Glutamatergic neuron (in vitro differentiated cells): ENCODE results near the gene PPP1R15A. TPM values are rescaled to one million over a fixed set of nuclear protein-coding genes. Genes with fewer than 3 reads are reported as not detected.

ENCODE experiments used
- DNase-seq: peaks from one replicate; pipeline ENCODE4 v3.0.0; 2022
- H3K27ac Mint-ChIP-seq: one replicate; pipeline ENCODE4 v1.8.0; 2020; ENCODE audit warnings: mild to moderate bottlenecking, mixed read lengths, inconsistent platforms; ENCODE audit not compliant: unreplicated experiment
- H3K27me3 Mint-ChIP-seq: one replicate; pipeline ENCODE4 v1.8.0; 2020; ENCODE audit warnings: mild to moderate bottlenecking, moderate library complexity, mixed read lengths, inconsistent platforms; ENCODE audit not compliant: unreplicated experiment
- H3K36me3 Mint-ChIP-seq: one replicate; pipeline ENCODE4 v1.8.0; 2020; ENCODE audit warnings: mild to moderate bottlenecking, mixed read lengths, inconsistent platforms; ENCODE audit not compliant: unreplicated experiment
- H3K4me1 Mint-ChIP-seq: one replicate; pipeline ENCODE4 v1.8.0; 2020; ENCODE audit warnings: mild to moderate bottlenecking, low read depth, mixed read lengths, inconsistent platforms; ENCODE audit not compliant: unreplicated experiment
- H3K4me3 Mint-ChIP-seq: one replicate; pipeline ENCODE4 v1.8.0; 2020; ENCODE audit warnings: mild to moderate bottlenecking, mixed read lengths, inconsistent platforms; ENCODE audit not compliant: unreplicated experiment
- H3K9me3 Mint-ChIP-seq: one replicate; pipeline ENCODE4 v1.8.0; 2020; ENCODE audit warnings: mild to moderate bottlenecking, moderate library complexity, mixed read lengths, inconsistent platforms; ENCODE audit not compliant: unreplicated experiment
- CTCF ChIP-seq: fragments of 200-600 bp; sonication (generic); IDR thresholded peaks from one replicate; pipeline ENCODE4 v1.5.0; 2021; ENCODE audit not compliant: partially characterized antibody, unreplicated experiment
- long read RNA-seq: library from polyadenylated mRNA; unstranded; transcript quantifications from one replicate; pipeline ENCODE4 v2.0.0, GENCODE V29; 2020; ENCODE audit not compliant: unreplicated experiment
- total RNA-seq: library from RNA; stranded (reverse); fragmentation: NEBNext Ultra II Directional; extraction: Animal tissue kit (Norgen Biotek cat#: 25700); gene quantifications from one replicate; pipeline ENCODE4 v1.2.1, GENCODE V29; 2021; ENCODE audit not compliant: unreplicated experiment

PPP1R15A gene
- 106 TPM for total RNA-seq
- long read RNA-seq, transcript PPP1R15A-201 (3 exons, 2,378 nt), result major isoform, 212 of 226 reads
- long read RNA-seq, partial matches to known transcripts, result 12 of 226 reads
- long read RNA-seq, other reads (novel, unspliced or antisense), result 2 of 226 reads

GRCh38 chr19:48872182-48872883 lies at the start of gene PPP1R15A:
TSS of gene PPP1R15A (plus strand) at chr19:48872421. CDS start at chr19:48873234, 813 bp downstream.
- Mint-ChIP-seq H3K4me3 (peak within 1 kb of the TSS; percentile 99), H3K4me1 (peaks cover 24% of the 10 kb centered on the region), H3K27ac (peak within 1 kb of the TSS; percentile 100), H3K9me3 (peaks cover 28% of the 10 kb centered on the region), H3K36me3 (peaks cover 19% of the 10 kb centered on the region), H3K27me3 (peaks cover 13% of the 10 kb centered on the region)
- peak; percentile 98 for DNase-seq
- TF ChIP-seq CTCF, result peak; percentile 23

- Mint-ChIP-seq H3K4me3 (no peak overlapping the region), H3K27me3 (peaks cover 9% of the 10 kb centered on the region), H3K36me3 (no peaks in the 10 kb centered on the region)
Observed at GRCh38 chr19:48822514-48822913, 49.7 kb upstream of the PPP1R15A start.

GRCh38 chr19:48826606-48827020 lies 45.6 kb upstream of the PPP1R15A start:
- peak; percentile 13 for TF ChIP-seq CTCF
- H3K27ac Mint-ChIP-seq, result no peak overlapping the region
- peaks cover 2% of the 10 kb centered on the region for H3K27me3 Mint-ChIP-seq
- no peaks in the 10 kb centered on the region for H3K4me1 Mint-ChIP-seq
- no peak overlapping the region for H3K4me3 Mint-ChIP-seq
- H3K9me3 Mint-ChIP-seq, result peaks cover 3% of the 10 kb centered on the region
- H3K36me3 Mint-ChIP-seq, result no peaks in the 10 kb centered on the region
- peak; percentile 31 for DNase-seq

More at GRCh38 chr19:48822514-48822913, 49.7 kb upstream of the PPP1R15A start:
- no peak overlapping the region for H3K27ac Mint-ChIP-seq
- no peak for DNase-seq
- H3K9me3 Mint-ChIP-seq, result no peaks in the 10 kb centered on the region
- no peak for TF ChIP-seq CTCF
- H3K4me1 Mint-ChIP-seq, result no peaks in the 10 kb centered on the region

- TF ChIP-seq CTCF, result no peak
- H3K4me1 Mint-ChIP-seq, result peaks cover 2% of the 10 kb centered on the region
- no peak overlapping the region for H3K4me3 Mint-ChIP-seq
- H3K9me3 Mint-ChIP-seq, result peaks cover 5% of the 10 kb centered on the region
- H3K36me3 Mint-ChIP-seq, result peaks cover 4% of the 10 kb centered on the region
- no peak overlapping the region for H3K27ac Mint-ChIP-seq
- DNase-seq, result no peak
- H3K27me3 Mint-ChIP-seq, result peaks cover 7% of the 10 kb centered on the region
Observed at GRCh38 chr19:48830088-48830487, 42.1 kb upstream of the PPP1R15A start.

- no peak for TF ChIP-seq CTCF
- Mint-ChIP-seq H3K27me3 (peaks cover 7% of the 10 kb centered on the region), H3K9me3 (peaks cover 5% of the 10 kb centered on the region), H3K4me1 (peaks cover 2% of the 10 kb centered on the region), H3K4me3 (no peak overlapping the region), H3K27ac (no peak overlapping the region), H3K36me3 (peaks cover 4% of the 10 kb centered on the region)
- no peak for DNase-seq
Observed at GRCh38 chr19:48830965-48831364, 41.3 kb upstream of the PPP1R15A start.
